Thoracic aorta (tissue), 2 donors: Measurements from ENCODE around the gene AREL1. TPM values are rescaled to one million over a fixed set of nuclear protein-coding genes. Genes with fewer than 3 reads are reported as not detected.
A peak's percentile ranks its signal among the peaks of the same experiment; 100 is the strongest.
"Not testable (repeated sequence)": the region's sequence is repeated elsewhere in the genome, so short reads cannot be mapped to it uniquely, and the experiment has no call there.

ENCODE experiments used
- ATAC-seq: fragments of 150-250 bp; one replicate; pipeline ENCODE4 v1.8.0; 2017; ENCODE audit warnings: low read depth; ENCODE audit not compliant: insufficient number of reproducible peaks, low FRiP score
- DNase-seq: peaks from one replicate; pipeline ENCODE4 v3.0.0-alpha.2; 2020; ENCODE audit warnings: low spot score
- H3K27ac ChIP-seq, 2 donors: fragments of 200-600 bp; sonication (generic); 1 replicate in 1 of 2; 2 replicates in 1 of 2; pipeline ENCODE4 v1.5.1; 2016; ENCODE audit warnings: mild to moderate bottlenecking in 2 of 2, moderate library complexity in 2 of 2
- H3K27me3 ChIP-seq: fragments of 200-600 bp; sonication (generic); replicated peaks from 2 replicates; pipeline ENCODE4 v1.6.0; 2016; ENCODE audit warnings: mild to moderate bottlenecking; ENCODE audit not compliant: insufficient read depth
- H3K36me3 ChIP-seq: fragments of 200-600 bp; sonication (generic); one replicate; pipeline ENCODE4 v1.5.1; 2016
- H3K4me1 ChIP-seq, 2 donors: fragments of 200-600 bp; sonication (generic); 1 replicate in 1 of 2; 2 replicates in 1 of 2; pipeline versions ENCODE4 v1.5.1 to v1.6.0; 2016; ENCODE audit warnings: low read depth in 2 of 2, mild to moderate bottlenecking in 1 of 2; ENCODE audit not compliant: control insufficient read depth in 1 of 2
- H3K4me3 ChIP-seq: fragments of 200-600 bp; sonication (generic); 2 replicates; pipeline ENCODE4 v1.5.1; 2016; ENCODE audit warnings: mild to moderate bottlenecking
- H3K9me3 ChIP-seq: fragments of 200-600 bp; sonication (generic); 2 replicates; pipeline ENCODE4 v1.5.1; 2016
- total RNA-seq, 2 donors: library from RNA; depleted of rRNA; stranded (reverse); fragments of >200 nt; gene quantifications; one replicate each; pipeline versions ENCODE4 v1.1.0 to v1.2.3, GENCODE V29; 2016
- TF ChIP-seq, protein P1 (sequence below): fragments of 200-600 bp; sonication (generic); IDR thresholded peaks from one replicate; pipeline ENCODE4 v1.5.1; 2019; ENCODE audit warnings: antibody characterized with exemption

Gene AREL1, protein sequence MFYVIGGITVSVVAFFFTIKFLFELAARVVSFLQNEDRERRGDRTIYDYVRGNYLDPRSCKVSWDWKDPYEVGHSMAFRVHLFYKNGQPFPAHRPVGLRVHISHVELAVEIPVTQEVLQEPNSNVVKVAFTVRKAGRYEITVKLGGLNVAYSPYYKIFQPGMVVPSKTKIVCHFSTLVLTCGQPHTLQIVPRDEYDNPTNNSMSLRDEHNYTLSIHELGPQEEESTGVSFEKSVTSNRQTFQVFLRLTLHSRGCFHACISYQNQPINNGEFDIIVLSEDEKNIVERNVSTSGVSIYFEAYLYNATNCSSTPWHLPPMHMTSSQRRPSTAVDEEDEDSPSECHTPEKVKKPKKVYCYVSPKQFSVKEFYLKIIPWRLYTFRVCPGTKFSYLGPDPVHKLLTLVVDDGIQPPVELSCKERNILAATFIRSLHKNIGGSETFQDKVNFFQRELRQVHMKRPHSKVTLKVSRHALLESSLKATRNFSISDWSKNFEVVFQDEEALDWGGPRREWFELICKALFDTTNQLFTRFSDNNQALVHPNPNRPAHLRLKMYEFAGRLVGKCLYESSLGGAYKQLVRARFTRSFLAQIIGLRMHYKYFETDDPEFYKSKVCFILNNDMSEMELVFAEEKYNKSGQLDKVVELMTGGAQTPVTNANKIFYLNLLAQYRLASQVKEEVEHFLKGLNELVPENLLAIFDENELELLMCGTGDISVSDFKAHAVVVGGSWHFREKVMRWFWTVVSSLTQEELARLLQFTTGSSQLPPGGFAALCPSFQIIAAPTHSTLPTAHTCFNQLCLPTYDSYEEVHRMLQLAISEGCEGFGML
- 10 to 100 TPM; 29.6 to 51.4 TPM for total RNA-seq

DNA sequence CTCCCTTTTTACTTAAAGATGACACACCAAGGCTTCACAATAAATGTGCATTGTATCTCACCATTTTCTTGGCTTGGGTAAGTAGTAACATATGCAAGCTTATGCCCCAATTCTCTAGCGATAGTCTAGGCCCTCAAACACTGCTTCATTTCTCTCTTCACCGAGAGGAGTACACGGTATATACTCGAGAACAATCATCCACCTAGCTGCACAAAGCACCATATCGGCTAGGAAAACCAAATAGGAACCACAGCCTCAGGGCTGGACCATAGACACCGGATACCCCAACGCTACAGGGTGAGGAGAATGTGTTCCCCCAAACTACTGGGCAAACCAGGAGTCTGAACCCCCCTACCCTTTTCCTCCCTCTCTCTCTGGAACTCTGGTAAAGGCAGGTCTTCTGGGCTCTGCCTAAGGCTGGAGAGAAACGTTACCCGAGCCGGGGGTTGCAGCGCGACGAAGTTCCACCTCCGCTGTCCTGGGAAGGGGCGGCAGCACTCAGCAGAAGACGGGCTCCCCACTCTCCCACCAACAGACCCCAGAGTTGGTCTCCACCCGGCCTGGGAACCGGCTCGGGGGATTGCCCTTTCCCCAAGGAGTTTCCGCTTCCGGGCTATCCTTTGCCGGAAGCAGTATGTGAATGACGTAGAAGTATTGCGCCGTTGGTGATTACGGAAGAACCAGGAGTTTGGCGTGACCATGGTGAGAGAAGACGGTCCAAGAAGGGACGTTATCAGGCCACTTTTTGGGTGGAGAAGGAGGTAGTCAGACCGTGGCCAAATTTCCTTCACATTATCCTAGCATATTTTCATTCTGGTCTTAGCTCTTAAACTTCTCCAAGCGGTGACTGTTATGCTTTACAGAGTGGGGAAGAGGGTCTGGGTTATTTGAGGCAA is at the start of gene AREL1, which contains the start of gene FCF1:
TSS of gene AREL1 (minus strand) at position 582 of the 896 bp plus-strand sequence. CDS start 27,465 bp downstream, outside the sequence.
TSS of gene FCF1 (plus strand) at position 646 of the 896 bp plus-strand sequence. CDS start at position 700, 54 bp downstream.
- H3K4me1 ChIP-seq = peaks cover 18 to 34% of the 10 kb centered on the region in 2 donors
- no peaks in the 10 kb centered on the region for H3K27me3 ChIP-seq
- ATAC-seq (peak; percentile 98), DNase-seq (peak; percentile 65)
- no peaks in the 10 kb centered on the region for H3K36me3 ChIP-seq
- H3K4me3 ChIP-seq = peak within 1 kb of the TSS; percentile 94
- TF ChIP-seq, protein P1, sequence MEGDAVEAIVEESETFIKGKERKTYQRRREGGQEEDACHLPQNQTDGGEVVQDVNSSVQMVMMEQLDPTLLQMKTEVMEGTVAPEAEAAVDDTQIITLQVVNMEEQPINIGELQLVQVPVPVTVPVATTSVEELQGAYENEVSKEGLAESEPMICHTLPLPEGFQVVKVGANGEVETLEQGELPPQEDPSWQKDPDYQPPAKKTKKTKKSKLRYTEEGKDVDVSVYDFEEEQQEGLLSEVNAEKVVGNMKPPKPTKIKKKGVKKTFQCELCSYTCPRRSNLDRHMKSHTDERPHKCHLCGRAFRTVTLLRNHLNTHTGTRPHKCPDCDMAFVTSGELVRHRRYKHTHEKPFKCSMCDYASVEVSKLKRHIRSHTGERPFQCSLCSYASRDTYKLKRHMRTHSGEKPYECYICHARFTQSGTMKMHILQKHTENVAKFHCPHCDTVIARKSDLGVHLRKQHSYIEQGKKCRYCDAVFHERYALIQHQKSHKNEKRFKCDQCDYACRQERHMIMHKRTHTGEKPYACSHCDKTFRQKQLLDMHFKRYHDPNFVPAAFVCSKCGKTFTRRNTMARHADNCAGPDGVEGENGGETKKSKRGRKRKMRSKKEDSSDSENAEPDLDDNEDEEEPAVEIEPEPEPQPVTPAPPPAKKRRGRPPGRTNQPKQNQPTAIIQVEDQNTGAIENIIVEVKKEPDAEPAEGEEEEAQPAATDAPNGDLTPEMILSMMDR = no peak
- H3K9me3 ChIP-seq = no peaks in the 10 kb centered on the region
- H3K27ac ChIP-seq = peak within 1 kb of the TSS; percentile 55 to 86

DNA sequence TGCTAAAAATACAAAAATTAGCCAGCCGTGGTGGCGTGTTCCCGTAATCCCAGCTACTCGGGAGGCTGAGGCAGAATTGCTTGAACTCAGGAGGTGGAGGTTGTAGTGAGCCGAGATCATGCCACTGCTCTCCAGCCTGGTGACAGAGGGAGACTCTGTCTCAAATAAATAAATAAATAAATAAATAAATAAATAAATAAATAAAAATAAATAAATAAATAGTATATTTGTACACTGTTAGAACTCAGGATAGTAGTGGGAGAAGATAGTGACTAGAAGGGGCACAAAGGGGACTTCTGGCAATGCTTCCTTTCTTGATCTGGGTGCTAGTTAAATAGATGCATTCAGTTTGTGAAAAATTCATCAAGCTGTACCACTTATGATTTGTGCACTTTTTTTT is 45.6 kb upstream of the AREL1 start:
- not testable (repeated sequence) for H3K36me3 ChIP-seq, H3K4me1 ChIP-seq, H3K4me3 ChIP-seq, DNase-seq, H3K9me3 ChIP-seq, H3K27ac ChIP-seq, H3K27me3 ChIP-seq, ATAC-seq

DNA sequence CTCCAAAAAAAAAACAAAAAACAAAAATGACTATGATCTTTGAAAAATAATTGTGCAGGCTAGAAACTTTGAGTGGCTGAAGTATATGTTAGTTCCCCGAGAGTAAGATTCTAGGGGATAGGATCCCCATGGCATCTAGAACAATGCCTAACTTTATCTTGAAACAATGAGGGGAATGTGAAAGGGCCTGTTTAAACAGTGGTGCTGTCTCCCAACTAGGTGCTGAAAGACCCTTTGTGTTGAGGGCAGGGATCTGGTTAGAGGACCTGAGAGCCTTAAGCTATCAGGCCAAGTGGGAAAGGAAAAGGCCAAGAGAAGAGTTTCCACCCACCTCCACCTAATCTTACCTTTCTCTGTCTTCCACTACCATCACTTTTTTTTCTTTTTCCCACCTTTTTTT is 43.4 kb upstream of the AREL1 start:
- no peak overlapping the region for H3K27ac ChIP-seq
- no peak for ATAC-seq
- DNase-seq = no peak
- no peaks in the 10 kb centered on the region for H3K27me3 ChIP-seq
- TF ChIP-seq, protein P1 = no peak
- no peaks in the 10 kb centered on the region for H3K9me3 ChIP-seq
- H3K36me3 ChIP-seq = no peaks in the 10 kb centered on the region
- H3K4me3 ChIP-seq = no peak overlapping the region
- H3K4me1 ChIP-seq = no peaks in the 10 kb centered on the region

DNA sequence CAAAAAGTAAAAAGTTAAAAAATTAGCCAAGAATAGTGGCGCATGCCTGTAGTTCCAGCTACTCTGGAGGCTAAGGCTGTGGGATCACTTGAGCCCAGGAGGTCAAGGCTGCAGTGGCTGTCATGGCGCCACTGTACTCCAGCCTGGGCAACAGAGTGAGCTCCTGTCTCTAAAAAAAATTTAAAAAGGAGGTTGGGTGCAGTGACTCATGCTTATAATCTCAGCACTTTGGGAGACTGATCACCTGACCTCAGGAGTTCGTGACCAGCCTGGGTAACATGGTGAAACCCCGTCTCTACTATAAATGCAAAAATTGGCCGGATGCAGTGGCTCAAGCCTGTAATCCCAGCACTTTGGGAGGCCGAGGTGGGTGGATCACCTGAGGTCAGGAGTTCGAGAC is 42.0 kb upstream of the AREL1 start:
- no peaks in the 10 kb centered on the region for H3K27me3 ChIP-seq
- H3K36me3 ChIP-seq = no peaks in the 10 kb centered on the region
- H3K4me3 ChIP-seq = no peak overlapping the region
- ATAC-seq (no peak), DNase-seq (no peak)
- H3K9me3 ChIP-seq = no peaks in the 10 kb centered on the region
- TF ChIP-seq, protein P1 = no peak
- no peaks in the 10 kb centered on the region for H3K4me1 ChIP-seq
- H3K27ac ChIP-seq = no peak overlapping the region

DNA sequence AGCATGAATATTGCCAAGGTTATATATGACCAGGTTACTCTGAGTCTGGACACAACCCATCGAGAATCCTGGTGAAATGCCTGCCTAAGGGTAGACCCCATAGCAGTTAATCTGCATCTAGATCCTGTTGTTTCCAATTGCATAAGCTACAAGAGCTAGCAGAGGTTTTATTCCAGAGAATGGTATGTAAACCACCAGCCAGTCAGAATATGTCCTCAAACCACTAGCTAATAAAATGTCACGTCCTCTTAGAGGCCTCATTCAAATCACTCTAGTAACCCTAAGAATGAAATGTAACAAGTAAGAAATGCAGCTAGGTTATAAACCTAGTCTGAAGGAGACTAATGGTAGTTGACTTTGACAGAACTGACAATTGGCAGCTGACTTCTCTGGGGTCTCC is 41.3 kb upstream of the AREL1 start:
- Histone ChIP-seq H3K36me3 (no peaks in the 10 kb centered on the region), H3K4me1 (no peaks in the 10 kb centered on the region), H3K9me3 (no peaks in the 10 kb centered on the region), H3K27ac (no peak overlapping the region), H3K27me3 (no peaks in the 10 kb centered on the region), H3K4me3 (no peak overlapping the region)
- ATAC-seq (no peak), DNase-seq (no peak)
- TF ChIP-seq, protein P1 = no peak
